ENCODE data around the gene KCNT1. TPM values are rescaled to one million over a fixed set of nuclear protein-coding genes. Genes with fewer than 3 reads are reported as not detected.

Gene KCNT1
- total RNA-seq, 1 experiment from 2014 or later: 0.09 TPM

GRCh38 chr9:135790850-135791249 is 88.9 kb downstream of the KCNT1 start:
- no peak overlapping the region for H3K4me3 ChIP-seq (ENCODE audit: low read depth, low read length)
- ChIA-PET CTCF (no interaction called here), POLR2A (interaction anchor here (0.6 kb wide), 1 partner anchor 77 kb away, joined by 5 read pairs; no protein-coding TSS in a partner anchor)
- no peaks in the 10 kb centered on the region for H3K9me3 ChIP-seq
- BruUV-seq (replicated peaks): no TSS peak
- DNase-seq: no peak
- no peak overlapping the region for H3K27ac Mint-ChIP-seq (ENCODE audit: unreplicated experiment)
- H3K4me1 Mint-ChIP-seq (ENCODE audit: low read depth, unreplicated experiment): no peaks in the 10 kb centered on the region
- H3K36me3 Mint-ChIP-seq (ENCODE audit: insufficient read depth, unreplicated experiment): no peaks in the 10 kb centered on the region
- H3K4me1 ChIP-seq: peaks cover 8% of the 10 kb centered on the region; the same call in 1 of the 2 replicates
- no peaks in the 10 kb centered on the region for H3K36me3 ChIP-seq (ENCODE audit: control insufficient read depth, insufficient read depth, low read length)
- no peak for TF ChIP-seq CTCF (IDR thresholded peaks at IDR 0.05; ENCODE audit: insufficient read depth in 1 of 2, low read depth in 1 of 2, low read length in 1 of 2, severe bottlenecking in 1 of 2, unreplicated experiment in 1 of 2)
- intact Hi-C loops (cut with micrococcal nuclease; ENCODE audit: unreplicated experiment): no loop called here
- no peaks in the 10 kb centered on the region for H3K9me3 Mint-ChIP-seq (ENCODE audit: unreplicated experiment)
- no peaks in the 10 kb centered on the region for H3K27me3 ChIP-seq (replicated peaks; ENCODE audit: control insufficient read depth, insufficient read depth, low read length)
- no peak overlapping the region for H3K4me3 Mint-ChIP-seq (ENCODE audit: unreplicated experiment)
- no peaks in the 10 kb centered on the region for H3K27me3 Mint-ChIP-seq (ENCODE audit: insufficient read depth, unreplicated experiment)

GRCh38 chr9:135791431-135792267 is 89.7 kb downstream of the KCNT1 start:
- no TSS peak for BruUV-seq (replicated peaks)
- intact Hi-C loops (cut with micrococcal nuclease; ENCODE audit: unreplicated experiment): no loop called here
- CTCF ChIA-PET: no interaction called here

More at GRCh38 chr9:135791431-135792267, 89.7 kb downstream of the KCNT1 start:
- H3K27me3 Mint-ChIP-seq (ENCODE audit: insufficient read depth, unreplicated experiment): no peaks in the 10 kb centered on the region
- Histone ChIP-seq H3K27me3 (replicated peaks; ENCODE audit: control insufficient read depth, insufficient read depth, low read length) (no peaks in the 10 kb centered on the region), H3K4me1 (peaks cover 8% of the 10 kb centered on the region; the same call in 1 of the 2 replicates), H3K9me3 (no peaks in the 10 kb centered on the region), H3K4me3 (ENCODE audit: low read depth, low read length) (no peak overlapping the region), H3K36me3 (ENCODE audit: control insufficient read depth, insufficient read depth, low read length) (no peaks in the 10 kb centered on the region)
- H3K4me1 Mint-ChIP-seq (ENCODE audit: low read depth, unreplicated experiment): no peaks in the 10 kb centered on the region
- no peak for DNase-seq
- H3K4me3 Mint-ChIP-seq (ENCODE audit: unreplicated experiment): no peak overlapping the region
- no peak for TF ChIP-seq CTCF (IDR thresholded peaks at IDR 0.05; ENCODE audit: insufficient read depth in 1 of 2, low read depth in 1 of 2, low read length in 1 of 2, severe bottlenecking in 1 of 2, unreplicated experiment in 1 of 2)
- POLR2A ChIA-PET: interaction anchor here (0.6 kb wide), 1 partner anchor 76 kb away, joined by 5 read pairs; no protein-coding TSS in a partner anchor
- no peaks in the 10 kb centered on the region for H3K36me3 Mint-ChIP-seq (ENCODE audit: insufficient read depth, unreplicated experiment)
- H3K27ac Mint-ChIP-seq (ENCODE audit: unreplicated experiment): no peak overlapping the region
- H3K9me3 Mint-ChIP-seq (ENCODE audit: unreplicated experiment): no peaks in the 10 kb centered on the region
